Effector CD8-positive, alpha-beta T cell (primary cell): ENCODE results near the gene ANKMY1.

Experiments
- DNase-seq: peaks from one replicate; lab custom pipeline; 2025; lab: John Stamatoyannopoulos, UW

The ANKMY1 gene

DNA sequence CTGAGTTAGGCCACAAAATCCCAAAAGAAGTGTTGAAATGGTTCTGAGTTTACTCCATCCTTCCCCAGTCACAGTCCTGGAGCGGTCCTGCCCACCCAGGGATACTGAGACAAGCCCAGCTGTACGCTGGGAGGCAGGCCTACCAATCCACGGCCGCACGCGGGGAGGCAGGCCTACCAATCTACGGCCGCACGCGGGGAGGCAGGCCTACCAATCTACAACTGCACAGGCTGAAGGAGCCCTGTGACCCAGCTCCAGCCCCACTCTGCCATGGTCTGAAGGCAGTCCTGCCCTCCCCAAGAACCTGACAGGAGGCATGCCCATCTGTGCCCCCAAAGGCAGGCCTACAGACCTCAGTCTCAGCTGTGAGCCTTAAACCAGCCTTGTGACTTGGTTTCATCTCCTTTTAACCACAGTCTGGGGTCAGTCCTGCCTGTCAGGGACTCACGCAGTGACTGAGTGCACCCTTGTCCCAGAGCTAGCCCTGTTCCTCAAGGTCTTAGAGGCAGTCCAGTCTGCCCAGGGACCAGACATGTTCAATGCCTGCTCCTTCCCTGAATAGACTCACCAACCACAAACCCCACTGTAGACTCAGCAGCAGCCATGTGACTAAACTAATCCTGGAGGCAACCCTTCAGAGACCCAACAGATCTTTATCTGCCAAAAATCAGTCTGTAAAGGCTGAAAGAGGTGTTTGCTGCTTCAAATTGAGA, 85.6 kb downstream of the ANKMY1 start:
- no peak for DNase-seq

DNA sequence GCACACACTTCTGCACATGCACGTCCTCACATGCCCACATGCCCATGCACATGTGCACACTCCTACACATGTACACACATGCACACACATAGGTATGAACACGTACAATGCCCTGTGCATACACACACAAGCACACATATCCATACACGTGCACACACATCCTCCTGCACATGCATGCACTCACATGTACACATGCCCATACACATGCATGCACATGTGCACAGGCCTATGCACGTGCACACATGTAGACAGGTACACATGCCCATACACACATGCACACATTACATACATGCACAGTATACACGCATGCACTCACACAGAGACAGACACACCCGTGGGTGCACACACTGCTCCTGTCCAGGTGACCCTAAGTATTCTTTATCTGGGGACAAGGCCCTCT, 88.0 kb downstream of the ANKMY1 start:
- DNase-seq: no peak

DNA sequence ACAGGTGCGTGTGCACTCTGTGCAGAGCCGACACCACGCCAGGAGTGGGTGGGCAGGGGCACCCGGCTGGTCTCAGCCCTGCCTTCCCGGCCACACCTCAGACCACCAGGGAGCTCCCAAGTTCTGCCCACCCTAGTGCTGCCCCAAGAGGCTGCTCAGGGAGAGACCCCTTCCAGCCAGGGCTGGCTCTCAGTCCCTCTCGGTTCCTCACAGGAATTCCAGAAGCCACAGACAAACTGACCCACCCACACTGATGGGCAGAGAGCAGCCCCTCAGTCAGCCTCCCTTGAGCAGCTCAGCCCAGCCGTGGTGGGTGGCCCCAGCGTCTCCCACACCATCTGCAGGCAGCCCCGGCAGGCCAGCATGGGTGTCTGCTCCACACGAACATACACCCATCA, 88.5 kb downstream of the ANKMY1 start:
- DNase-seq: no peak

DNA sequence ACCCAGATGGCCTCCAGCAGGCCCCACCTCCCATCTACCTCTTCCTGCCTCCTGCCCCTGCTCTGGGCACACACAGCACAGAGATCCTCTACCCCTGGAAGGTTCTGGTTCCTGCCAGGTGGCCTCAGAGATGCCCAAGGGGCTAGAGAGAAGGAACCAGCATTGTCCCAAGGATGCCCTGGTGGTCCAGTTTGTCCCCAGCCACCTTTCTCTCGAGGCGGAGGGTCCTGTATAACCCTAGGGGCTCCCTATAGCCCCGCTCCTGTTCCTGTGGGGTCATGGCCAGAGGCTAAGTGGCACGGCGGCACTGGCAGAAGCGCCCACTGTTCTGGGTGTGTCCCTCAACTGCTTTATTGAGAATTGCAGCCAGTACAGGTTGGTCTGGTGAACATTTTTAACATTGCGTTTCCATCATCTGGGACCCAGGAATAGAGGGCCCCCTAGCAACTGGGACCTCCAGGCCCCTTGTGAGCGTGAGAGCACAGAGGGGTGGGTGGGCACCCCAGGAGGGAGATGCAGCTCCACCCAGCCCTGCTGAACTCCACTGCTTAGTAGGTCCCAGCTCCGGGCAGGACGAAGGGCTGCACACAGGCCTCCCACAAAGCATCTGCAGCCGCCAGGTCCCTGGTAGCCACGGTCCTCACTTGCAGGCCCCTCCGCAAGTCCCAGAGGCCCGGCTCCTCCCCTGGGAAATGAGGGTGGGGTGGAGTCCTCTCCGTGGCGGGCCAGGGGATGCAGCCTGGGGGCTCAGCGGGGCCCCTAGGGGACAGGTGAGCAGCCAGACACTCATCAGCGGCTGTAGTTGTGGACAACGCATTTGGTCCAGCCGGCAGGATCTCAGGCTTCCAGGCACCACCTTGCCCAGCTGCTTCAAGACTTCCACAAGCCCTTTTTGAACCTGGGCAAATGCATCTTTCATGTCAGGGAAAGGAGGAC, 89.2 kb downstream of the ANKMY1 start:
- no peak for DNase-seq

DNA sequence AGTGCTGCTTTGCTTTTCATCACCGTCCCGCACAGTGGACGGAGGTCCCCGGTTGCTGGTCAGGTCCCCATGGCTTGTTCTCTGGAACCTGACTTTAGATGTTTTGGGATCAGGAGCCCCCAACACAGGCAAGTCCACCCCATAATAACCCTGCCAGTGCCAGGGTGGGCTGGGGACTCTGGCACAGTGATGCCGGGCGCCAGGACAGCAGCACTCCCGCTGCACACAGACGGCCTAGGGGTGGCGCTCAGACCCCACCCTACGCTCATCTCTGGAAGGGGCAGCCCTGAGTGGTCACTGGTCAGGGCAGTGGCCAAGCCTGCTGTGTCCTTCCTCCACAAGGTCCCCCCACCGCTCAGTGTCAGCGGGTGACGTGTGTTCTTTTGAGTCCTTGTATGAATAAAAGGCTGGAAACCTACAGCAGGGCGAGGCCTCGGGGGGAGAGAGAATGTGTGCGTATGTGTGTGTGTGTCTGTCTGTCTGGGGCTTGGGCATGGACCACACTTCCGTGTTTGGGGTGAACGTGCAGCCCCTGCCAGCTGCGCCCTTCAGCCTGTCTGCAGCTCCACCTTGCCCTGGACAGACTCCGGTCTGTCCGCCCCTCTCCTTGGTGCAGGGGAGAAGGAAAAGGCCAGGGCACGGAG, 90.0 kb downstream of the ANKMY1 start:
- DNase-seq: no peak

DNA sequence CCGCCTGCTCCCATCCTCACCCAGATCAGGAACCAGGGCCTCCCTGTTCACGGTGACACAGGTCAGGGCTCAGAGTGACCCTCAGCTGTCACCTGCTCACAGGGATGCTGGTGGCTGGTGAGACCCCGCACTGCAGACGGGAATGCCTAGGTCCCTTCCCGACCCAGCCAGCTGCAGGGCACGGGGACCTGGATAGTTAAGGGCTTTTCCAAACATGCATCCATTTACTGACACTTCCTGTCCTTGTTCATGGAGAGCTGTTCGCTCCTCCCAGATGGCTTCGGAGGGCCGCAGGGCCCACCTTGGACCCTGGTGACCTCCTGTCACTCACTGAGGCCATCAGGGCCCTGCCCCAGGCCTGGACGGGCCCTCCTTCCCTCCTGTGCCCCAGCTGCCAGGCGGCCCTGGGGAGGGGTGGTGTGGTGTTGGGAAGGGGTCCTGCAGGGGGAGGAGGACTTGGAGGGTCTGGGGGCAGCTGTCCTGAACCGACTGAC, 90.6 kb downstream of the ANKMY1 start:
- no peak for DNase-seq

DNA sequence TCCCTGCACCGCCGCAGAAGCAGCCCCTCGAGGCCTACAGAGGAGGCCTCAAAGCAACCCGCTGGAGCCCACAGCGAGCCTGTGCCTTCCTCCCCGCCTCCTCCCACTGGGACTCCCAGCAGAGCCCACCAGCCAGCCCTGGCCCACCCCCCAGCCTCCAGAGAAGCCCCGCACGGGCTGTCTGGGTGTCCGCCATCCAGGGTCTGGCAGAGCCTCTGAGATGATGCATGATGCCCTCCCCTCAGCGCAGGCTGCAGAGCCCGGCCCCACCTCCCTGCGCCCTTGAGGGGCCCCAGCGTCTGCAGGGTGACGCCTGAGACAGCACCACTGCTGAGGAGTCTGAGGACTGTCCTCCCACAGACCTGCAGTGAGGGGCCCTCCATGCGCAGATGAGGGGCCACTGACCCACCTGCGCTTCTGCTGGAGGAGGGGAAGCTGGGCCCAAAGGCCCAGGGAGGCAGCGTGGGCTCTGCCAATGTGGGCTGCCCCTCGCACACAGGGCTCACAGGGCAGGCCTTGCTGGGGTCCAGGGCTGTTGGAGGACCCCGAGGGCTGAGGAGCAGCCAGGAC, 91.1 kb downstream of the ANKMY1 start:
- no peak for DNase-seq

DNA sequence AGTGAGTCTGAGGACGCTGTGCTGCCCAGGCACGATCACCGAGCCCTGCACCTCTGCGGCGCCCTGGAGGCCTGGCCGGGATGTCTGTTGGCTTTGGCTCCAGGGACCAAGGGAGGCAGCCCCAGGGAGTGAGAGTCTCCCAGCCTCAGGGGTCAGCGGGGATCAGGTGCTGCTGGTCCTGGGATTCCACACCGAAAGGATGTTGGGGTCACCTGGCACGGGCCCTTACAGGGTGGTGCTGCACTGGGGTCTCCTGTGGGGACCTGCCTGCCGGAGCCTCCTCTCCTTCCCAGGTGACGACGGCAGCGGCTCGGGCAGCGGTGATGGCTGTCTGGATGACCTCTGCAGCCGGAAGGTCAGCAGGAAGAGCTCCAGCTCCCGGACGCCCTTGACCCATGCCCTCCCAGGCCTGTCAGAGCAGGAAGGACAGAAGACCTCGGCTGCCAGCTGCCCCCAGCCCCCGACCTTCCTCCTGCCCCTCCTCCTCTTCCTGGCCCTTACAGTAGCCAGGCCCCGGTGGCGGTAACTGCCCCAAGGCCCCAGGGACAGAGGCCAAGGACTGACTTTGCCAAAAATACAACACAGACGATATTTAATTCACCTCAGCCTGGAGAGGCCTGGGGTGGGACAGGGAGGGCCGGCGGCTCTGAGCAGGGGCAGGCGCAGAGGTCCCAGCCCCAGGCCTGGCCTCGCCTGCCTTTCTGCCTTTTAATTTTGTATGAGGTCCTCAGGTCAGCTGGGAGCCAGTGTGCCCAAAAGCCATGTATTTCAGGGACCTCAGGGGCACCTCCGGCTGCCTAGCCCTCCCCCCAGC, 91.8 kb downstream of the ANKMY1 start:
- no peak for DNase-seq

DNA sequence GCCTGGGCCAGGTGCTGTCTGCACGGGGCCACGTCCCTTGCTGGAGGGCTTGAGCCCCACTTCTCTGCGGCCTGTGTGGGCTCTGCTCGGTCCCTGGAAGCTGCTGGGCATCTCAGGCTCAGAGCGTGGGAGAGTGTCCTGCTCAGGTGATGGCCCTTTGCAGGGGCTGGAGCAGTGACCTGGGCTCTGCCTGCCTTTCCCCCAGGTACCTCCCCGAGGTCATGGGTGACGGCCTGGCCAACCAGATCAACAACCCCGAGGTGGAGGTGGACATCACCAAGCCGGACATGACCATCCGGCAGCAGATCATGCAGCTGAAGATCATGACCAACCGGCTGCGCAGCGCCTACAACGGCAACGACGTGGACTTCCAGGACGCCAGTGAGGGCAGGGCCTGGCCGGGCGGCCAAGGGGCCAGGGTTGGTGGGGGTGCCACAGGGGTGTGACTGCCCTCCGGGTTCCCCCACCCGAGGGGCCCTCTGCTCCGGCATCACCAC, 92.5 kb downstream of the ANKMY1 start:
- DNase-seq: no peak

DNA sequence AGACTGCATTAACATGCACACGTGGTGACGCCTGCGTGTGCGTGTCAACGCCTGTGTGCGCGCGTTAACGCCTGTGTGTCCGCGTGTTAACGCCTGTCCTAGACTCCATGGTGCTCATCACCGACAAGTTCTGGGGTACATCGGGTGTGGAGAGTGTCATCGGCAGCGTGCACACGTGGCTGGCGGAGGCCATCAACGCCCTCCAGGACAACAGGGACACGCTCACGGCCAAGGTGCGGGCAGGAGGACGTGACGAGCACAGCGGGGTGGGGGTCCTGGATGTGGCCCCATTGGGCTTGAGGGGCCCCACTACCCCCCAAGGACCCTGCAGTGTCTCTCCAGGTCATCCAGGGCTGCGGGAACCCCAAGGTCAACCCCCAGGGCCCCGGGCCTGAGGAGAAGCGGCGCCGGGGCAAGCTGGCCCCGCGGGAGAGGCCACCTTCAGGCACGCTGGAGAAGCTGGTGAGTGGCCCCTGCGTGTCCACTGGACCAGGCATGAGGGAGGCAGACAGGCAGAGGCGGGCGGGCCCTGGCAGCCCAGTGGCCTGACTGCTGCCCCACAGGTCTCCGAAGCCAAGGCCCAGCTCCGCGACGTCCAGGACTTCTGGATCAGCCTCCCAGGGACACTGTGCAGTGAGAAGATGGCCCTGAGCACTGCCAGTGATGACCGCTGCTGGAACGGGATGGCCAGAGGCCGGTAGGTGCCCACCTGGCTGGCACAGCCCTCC, 93.1 kb downstream of the ANKMY1 start:
- DNase-seq: no peak

DNA sequence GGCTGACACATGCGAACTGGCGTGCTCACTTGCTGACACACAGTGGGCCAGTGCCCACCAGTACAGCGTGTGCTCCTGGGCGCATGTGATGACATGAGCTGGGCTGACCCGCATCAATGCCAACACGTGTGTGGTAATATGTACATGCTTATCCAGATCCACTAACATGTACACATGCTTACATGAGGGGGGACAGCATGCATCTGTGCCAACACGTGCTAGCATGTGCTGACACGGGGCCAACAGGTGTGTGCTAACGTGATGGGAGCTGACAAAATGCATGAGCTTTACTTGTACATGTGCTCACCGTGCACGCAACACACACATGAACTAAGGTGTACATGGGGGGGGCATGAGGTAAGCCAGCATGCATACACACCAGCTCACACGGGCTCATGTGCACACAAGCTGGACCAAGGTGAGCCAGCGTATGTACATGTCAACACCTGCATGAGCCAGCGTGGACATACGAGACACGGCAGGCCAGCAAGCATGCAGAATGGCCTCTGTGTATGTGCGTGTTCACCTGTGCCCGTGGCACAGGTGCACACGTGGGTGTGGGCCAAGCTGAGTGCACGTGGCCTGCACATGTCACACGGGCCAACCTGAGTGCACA, 93.8 kb downstream of the ANKMY1 start:
- no peak for DNase-seq

DNA sequence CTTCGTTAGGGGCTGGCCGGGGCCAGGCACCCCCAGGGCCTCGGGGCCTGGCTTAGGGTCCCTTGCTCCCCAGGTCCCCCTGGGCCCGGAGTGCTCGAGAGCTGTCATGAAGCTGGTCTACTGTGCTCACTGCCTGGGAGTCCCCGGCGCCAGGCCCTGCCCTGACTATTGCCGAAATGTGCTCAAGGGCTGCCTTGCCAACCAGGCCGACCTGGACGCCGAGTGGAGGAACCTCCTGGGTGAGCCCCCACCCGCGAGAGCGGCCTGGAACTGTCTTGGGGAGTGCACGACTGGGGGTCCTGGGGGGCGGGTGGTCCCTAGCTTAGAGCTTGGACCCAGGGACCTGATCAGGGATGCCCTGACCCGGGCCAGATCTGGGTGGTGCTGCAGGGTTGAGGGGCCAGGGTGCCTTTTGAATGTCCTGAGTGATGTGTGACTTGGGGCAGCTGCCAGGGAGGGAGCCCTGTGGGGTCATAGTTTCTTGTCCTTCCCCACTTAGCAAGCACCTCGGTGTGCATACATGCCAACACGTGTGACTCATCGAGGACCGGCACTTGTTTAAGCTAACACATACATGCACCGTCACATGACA, 94.4 kb downstream of the ANKMY1 start:
- DNase-seq: no peak

DNA sequence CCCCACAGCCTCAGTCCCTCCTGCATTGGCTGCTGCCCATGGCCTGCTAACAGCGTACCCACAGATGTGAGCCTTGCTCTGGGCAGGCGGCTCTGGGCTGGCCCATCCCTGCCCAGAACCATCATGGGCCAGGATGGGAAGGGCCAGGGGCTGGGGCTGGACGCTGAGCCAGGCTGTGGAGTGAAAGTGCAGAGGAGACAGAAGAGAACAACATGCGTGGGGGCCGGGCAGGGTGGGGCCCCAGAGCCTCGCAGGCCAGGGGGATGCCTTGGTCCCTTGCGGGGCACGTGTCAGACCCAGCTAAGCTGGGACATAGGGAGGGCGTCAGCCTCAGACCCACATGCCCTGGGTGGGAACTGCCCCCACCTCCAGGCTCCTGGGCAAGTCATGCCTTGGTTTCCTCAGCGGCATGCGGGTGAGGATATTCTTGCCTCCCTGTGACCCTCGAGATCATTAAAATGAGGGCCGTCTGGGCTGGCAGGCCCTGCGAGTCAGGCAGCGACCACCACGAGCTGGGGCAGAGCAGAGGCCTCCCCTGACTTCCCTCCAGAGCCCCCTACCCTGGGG, 95.0 kb downstream of the ANKMY1 start:
- DNase-seq: no peak

DNA sequence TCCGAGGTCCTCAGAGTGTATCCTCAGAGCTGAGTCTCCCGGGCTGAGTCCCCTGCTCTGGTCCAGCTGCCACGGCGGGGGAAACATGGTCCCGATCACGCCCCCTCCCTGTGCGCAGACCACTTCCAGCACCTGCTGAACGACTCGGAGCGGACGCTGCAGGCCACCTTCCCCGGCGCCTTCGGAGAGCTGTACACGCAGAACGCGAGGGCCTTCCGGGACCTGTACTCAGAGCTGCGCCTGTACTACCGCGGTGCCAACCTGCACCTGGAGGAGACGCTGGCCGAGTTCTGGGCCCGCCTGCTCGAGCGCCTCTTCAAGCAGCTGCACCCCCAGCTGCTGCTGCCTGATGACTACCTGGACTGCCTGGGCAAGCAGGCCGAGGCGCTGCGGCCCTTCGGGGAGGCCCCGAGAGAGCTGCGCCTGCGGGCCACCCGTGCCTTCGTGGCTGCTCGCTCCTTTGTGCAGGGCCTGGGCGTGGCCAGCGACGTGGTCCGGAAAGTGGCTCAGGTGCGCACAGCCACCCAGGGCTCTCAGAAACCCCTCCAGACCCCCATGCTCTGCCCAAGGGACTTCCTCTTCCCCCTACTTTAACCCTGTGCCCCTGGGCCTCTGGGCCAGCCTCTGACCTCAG, 95.6 kb downstream of the ANKMY1 start:
- no peak for DNase-seq

DNA sequence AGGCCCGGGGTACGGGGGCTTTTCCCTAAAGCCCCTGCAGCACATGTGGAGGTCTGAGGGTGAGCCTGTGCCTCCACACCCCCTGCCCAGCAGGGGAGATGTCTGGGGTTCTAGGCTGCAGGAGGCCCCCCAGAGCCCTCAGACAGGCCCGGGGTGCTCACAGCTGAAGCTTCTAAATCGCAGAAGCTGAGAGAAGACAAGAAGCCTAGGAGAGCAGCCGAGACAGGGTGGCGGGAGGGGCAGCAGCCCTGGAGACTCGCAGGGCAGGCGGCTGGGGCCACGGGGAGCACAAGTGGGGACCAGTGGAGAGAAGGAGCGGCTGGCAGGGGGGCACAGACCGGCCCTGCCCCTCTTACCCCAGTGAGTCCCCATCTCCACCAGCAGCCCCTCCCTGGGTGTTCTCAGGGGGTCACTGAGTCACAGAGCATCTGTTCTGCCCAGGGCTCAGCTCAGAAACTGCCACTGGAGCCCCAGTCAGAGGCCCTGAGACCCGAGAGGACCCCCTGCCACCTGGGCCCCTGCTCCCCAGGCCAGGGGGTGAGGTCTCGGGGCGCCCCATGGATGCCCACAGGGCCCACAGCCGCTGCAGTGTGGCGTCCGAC, 96.2 kb downstream of the ANKMY1 start:
- DNase-seq: no peak

DNA sequence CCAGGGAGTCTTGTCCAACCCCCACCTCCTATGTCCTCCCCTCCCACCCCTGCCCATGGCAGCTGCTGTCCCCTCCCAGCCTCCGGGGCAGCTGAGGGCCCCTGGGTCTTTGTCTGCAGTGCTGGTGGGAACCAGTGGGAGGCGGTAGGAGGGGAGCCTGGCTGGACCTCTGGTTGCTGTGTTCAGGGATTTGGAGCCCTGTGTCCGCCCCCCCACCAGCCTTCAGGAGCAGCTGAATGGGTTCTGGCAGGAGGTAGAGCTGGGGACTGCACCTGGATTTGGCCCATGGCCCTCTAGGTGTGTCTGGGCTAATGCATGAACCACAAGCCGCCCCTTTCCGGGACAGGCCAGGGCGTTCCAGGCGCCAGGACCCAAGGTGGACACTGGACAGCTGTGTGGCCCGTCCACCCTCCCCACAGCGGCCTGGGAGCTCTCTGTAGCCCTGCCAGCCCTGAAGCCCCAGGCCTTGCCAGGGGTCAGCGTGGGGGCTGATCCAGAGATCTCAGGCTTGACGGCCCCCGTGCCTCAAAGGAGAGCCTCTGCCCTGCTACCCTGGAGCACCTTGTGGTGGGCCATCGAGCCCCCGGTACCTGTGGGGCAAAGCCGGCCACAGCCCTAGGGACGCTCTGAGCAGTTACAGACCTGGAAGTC, 96.9 kb downstream of the ANKMY1 start:
- no peak for DNase-seq

DNA sequence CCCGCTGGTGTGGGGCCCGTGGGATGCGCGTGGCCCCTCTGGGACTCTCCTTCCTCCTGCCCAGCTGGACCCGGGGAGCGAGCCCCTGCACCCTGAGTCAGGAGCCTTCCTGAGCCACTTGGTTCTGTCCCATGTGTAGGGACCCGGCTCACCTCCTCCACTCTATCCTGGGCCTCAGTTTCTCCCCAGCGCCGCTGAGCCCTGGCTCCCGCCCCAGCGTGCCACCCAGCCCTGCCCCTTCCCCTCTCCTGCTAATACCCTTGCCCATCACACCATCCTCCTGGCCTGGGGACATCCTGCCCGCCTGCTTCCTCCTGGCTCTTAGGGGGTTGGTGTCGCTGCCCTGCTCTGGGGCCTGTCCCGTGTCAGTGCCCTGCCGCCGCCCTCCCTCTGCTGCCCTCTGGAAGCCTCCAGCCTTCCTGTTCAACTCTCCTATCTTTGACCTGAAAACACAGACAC, 97.5 kb downstream of the ANKMY1 start:
- DNase-seq: no peak
